Measurements from ENCODE around the gene ZC3H7B. TPM values are rescaled to one million over a fixed set of nuclear protein-coding genes. Genes with fewer than 3 reads are reported as not detected.

Gene ZC3H7B
- total RNA-seq, 2 experiments from 2014 or later = 29.5 to 32.7 TPM

DNA sequence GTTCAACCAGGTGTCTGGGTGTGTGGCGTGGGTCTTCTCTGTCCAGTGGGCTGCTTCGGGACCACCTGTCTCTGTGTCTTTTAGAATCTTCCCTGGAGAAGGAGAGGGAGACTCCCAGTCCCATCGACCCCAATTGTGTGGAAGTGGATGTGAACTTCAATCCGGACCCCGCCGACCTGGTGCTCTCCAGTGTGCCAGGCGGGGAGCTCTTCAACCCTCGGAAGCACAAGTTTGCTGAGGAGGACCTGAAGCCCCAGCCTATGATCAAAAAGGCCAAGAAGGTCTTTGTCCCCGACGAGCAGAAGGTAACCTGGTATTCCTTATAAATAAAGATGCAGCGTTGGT is 92.7 kb downstream of the ZC3H7B start:
- intact Hi-C loops (cut with DNase I, micrococcal nuclease) = no loop called here
- no peaks in the 10 kb centered on the region for H3K27me3 ChIP-seq (ENCODE audit: control insufficient read depth in 1 of 2, insufficient read depth in 2 of 2, low read length in 2 of 2)
- Mint-ChIP-seq H3K4me1 (ENCODE audit: low read depth) (no peaks in the 10 kb centered on the region), H3K4me3 (no peak overlapping the region), H3K27ac (no peak overlapping the region), H3K9me3 (no peaks in the 10 kb centered on the region), H3K36me3 (ENCODE audit: low read depth) (peaks cover 58% of the 10 kb centered on the region), H3K27me3 (no peaks in the 10 kb centered on the region)
- no peaks in the 10 kb centered on the region for H3K9me3 ChIP-seq (ENCODE audit: control insufficient read depth in 1 of 2, insufficient read depth in 1 of 2, low read length in 2 of 2)
- no peaks in the 10 kb centered on the region for H3K4me1 ChIP-seq (ENCODE audit: insufficient read depth, low read length)
- no peak overlapping the region for H3K27ac ChIP-seq (ENCODE audit: low read depth in 1 of 2, low read length in 2 of 2)
- ATAC-seq (ENCODE audit: poor library complexity) (no peak), DNase-seq (no peak)
- H3K4me3 ChIP-seq (ENCODE audit: low read length) = no peak overlapping the region
- ChIA-PET CTCF (no interaction called here), POLR2A (no interaction called here)
- H3K36me3 ChIP-seq (ENCODE audit: insufficient read depth, low read length) = peaks cover 47% of the 10 kb centered on the region
- TF ChIP-seq, protein P1, sequence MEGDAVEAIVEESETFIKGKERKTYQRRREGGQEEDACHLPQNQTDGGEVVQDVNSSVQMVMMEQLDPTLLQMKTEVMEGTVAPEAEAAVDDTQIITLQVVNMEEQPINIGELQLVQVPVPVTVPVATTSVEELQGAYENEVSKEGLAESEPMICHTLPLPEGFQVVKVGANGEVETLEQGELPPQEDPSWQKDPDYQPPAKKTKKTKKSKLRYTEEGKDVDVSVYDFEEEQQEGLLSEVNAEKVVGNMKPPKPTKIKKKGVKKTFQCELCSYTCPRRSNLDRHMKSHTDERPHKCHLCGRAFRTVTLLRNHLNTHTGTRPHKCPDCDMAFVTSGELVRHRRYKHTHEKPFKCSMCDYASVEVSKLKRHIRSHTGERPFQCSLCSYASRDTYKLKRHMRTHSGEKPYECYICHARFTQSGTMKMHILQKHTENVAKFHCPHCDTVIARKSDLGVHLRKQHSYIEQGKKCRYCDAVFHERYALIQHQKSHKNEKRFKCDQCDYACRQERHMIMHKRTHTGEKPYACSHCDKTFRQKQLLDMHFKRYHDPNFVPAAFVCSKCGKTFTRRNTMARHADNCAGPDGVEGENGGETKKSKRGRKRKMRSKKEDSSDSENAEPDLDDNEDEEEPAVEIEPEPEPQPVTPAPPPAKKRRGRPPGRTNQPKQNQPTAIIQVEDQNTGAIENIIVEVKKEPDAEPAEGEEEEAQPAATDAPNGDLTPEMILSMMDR (IDR thresholded peaks at IDR 0.05) = no peak

DNA sequence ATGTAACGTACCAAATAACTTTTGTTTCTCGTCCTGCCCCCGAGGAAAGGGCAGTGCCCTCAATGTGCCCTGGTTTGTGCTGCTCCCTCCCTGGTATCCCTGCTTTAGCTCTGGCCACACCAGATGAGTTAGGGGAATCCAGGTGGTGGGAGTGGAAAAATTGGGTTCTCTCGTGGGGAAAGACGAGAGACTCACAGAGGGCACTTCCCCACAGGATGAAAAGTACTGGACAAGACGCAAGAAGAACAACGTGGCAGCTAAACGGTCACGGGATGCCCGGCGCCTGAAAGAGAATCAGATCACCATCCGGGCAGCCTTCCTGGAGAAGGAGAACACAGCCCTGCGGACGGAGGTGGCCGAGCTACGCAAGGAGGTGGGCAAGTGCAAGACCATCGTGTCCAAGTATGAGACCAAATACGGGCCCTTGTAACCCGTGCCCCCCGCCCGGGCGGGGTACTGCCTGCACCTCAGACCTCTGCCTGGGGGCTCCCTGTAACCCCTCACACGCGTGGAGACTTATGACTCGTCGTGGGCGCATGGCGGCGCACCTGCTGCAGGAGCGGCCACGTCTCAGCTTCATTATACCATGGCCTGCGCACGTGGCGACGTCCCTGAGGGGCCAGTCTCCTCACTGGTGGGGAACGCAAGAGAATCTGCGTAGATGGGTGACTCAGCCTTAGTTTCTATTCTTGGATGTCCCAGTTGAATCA is 94.4 kb downstream of the ZC3H7B start:
- H3K36me3 Mint-ChIP-seq (ENCODE audit: low read depth) = peaks cover 50% of the 10 kb centered on the region
- no peak overlapping the region for H3K4me3 ChIP-seq (ENCODE audit: low read length)
- H3K4me3 Mint-ChIP-seq = no peak overlapping the region
- TF ChIP-seq, protein P1 (IDR thresholded peaks at IDR 0.05) = no peak
- no peaks in the 10 kb centered on the region for H3K9me3 ChIP-seq (ENCODE audit: control insufficient read depth in 1 of 2, insufficient read depth in 1 of 2, low read length in 2 of 2)
- no peaks in the 10 kb centered on the region for H3K4me1 Mint-ChIP-seq (ENCODE audit: low read depth)
- DNase-seq (no peak), ATAC-seq (ENCODE audit: poor library complexity) (no peak)
- ChIA-PET POLR2A (no interaction called here), CTCF (no interaction called here)
- intact Hi-C loops (cut with DNase I, micrococcal nuclease) = no loop called here
- H3K36me3 ChIP-seq (ENCODE audit: insufficient read depth, low read length) = peaks cover 40% of the 10 kb centered on the region
- H3K27me3 Mint-ChIP-seq = no peaks in the 10 kb centered on the region
- no peak overlapping the region for H3K27ac Mint-ChIP-seq
- H3K4me1 ChIP-seq (ENCODE audit: insufficient read depth, low read length) = no peaks in the 10 kb centered on the region
- no peaks in the 10 kb centered on the region for H3K27me3 ChIP-seq (ENCODE audit: control insufficient read depth in 1 of 2, insufficient read depth in 2 of 2, low read length in 2 of 2)
- H3K27ac ChIP-seq (ENCODE audit: low read depth in 1 of 2, low read length in 2 of 2) = no peak overlapping the region
- H3K9me3 Mint-ChIP-seq = no peaks in the 10 kb centered on the region

DNA sequence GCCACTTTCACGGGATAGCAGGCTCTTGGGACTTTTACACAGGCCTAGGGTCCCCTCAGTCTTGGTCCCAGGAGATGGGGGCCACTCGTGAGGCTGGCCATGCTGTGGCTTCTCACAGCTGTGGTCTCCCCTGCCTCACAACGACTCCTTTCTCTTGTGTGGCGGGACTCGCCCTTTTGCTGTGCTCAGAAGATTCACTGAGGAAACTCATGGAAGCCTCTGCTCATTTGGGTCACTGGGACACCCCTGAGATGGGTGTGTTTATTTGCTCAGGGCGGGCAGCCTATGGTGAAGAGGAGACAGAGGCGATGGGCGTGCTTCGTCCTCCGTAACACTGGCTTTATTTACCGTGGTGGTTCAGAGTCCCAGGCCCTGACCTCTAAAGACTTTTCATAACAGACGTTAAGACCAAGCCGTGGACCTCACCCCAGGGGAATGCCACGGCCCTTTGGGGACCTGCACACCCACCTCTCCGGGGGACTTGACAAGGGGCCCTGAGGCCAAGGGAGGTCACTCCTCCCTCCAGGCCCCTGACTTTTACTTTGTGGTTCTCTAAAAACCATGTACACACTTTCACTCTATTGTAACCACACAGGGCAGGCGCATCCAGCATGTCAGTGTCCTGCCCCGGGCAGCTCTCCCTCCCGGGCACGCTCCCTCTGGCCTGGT is 96.0 kb downstream of the ZC3H7B start:
- H3K27ac ChIP-seq (ENCODE audit: low read depth in 1 of 2, low read length in 2 of 2) = no peak overlapping the region
- ATAC-seq (ENCODE audit: poor library complexity) = no peak
- TF ChIP-seq, protein P1 (IDR thresholded peaks at IDR 0.05) = no peak
- H3K4me3 ChIP-seq (ENCODE audit: low read length) = no peak overlapping the region
- intact Hi-C loops (cut with DNase I, micrococcal nuclease) = no loop called here
- H3K9me3 ChIP-seq (ENCODE audit: control insufficient read depth in 1 of 2, insufficient read depth in 1 of 2, low read length in 2 of 2) = no peaks in the 10 kb centered on the region
- DNase-seq = no peak
- no peaks in the 10 kb centered on the region for H3K4me1 ChIP-seq (ENCODE audit: insufficient read depth, low read length)
- peaks cover 40% of the 10 kb centered on the region for H3K36me3 ChIP-seq (ENCODE audit: insufficient read depth, low read length)
- no peaks in the 10 kb centered on the region for H3K27me3 ChIP-seq (ENCODE audit: control insufficient read depth in 1 of 2, insufficient read depth in 2 of 2, low read length in 2 of 2)
- POLR2A ChIA-PET = interaction anchor here (0.5 kb wide), 1 partner anchor 195 kb away, joined by 3 read pairs; no protein-coding TSS in a partner anchor
- Mint-ChIP-seq H3K4me3 (no peak overlapping the region), H3K9me3 (no peaks in the 10 kb centered on the region), H3K36me3 (ENCODE audit: low read depth) (peaks cover 39% of the 10 kb centered on the region), H3K27me3 (no peaks in the 10 kb centered on the region), H3K4me1 (ENCODE audit: low read depth) (no peaks in the 10 kb centered on the region), H3K27ac (no peak overlapping the region)
- CTCF ChIA-PET = no interaction called here

All from CD4-positive, alpha-beta T cell (primary cell).